C4-2B (cell line): ENCODE results near the gene PGAM2.

Experiments
- CTCF ChIP-seq: fragments of 450-650 bp; conservative IDR thresholded peaks from 2 replicates; pipeline ENCODE4 v1.5.1; 2017; ENCODE audit warnings: mild to moderate bottlenecking
- ZFX ChIP-seq: fragments of 450-650 bp; IDR thresholded peaks from 2 replicates; pipeline ENCODE4 v1.6.1; 2017

- no peak for TF ChIP-seq CTCF
- TF ChIP-seq ZFX: no peak
Measured at GRCh38 chr7:44087911-44088838, 22.8 kb upstream of the PGAM2 start.
